Thoracic aorta (tissue), 2 donors: ENCODE measurements around the gene METTL26. TPM values are rescaled to one million over a fixed set of nuclear protein-coding genes. Genes with fewer than 3 reads are reported as not detected.

Experiments used
- ATAC-seq: fragments of 150-250 bp; one replicate; pipeline ENCODE4 v1.8.0; 2017; ENCODE audit warnings: low read depth; ENCODE audit not compliant: insufficient number of reproducible peaks, low FRiP score
- DNase-seq: peaks from one replicate; pipeline ENCODE4 v3.0.0-alpha.2; 2020; ENCODE audit warnings: low spot score
- H3K27ac ChIP-seq, 2 donors: fragments of 200-600 bp; sonication (generic); 1 replicate in 1 of 2; 2 replicates in 1 of 2; pipeline ENCODE4 v1.5.1; 2016; ENCODE audit warnings: mild to moderate bottlenecking in 2 of 2, moderate library complexity in 2 of 2
- H3K27me3 ChIP-seq: fragments of 200-600 bp; sonication (generic); replicated peaks from 2 replicates; pipeline ENCODE4 v1.6.0; 2016; ENCODE audit warnings: mild to moderate bottlenecking; ENCODE audit not compliant: insufficient read depth
- H3K36me3 ChIP-seq: fragments of 200-600 bp; sonication (generic); one replicate; pipeline ENCODE4 v1.5.1; 2016
- H3K4me1 ChIP-seq, 2 donors: fragments of 200-600 bp; sonication (generic); 1 replicate in 1 of 2; 2 replicates in 1 of 2; pipeline versions ENCODE4 v1.5.1 to v1.6.0; 2016; ENCODE audit warnings: low read depth in 2 of 2, mild to moderate bottlenecking in 1 of 2; ENCODE audit not compliant: control insufficient read depth in 1 of 2
- H3K4me3 ChIP-seq: fragments of 200-600 bp; sonication (generic); 2 replicates; pipeline ENCODE4 v1.5.1; 2016; ENCODE audit warnings: mild to moderate bottlenecking
- H3K9me3 ChIP-seq: fragments of 200-600 bp; sonication (generic); 2 replicates; pipeline ENCODE4 v1.5.1; 2016
- total RNA-seq, 2 donors: library from RNA; depleted of rRNA; stranded (reverse); fragments of >200 nt; gene quantifications; one replicate each; pipeline versions ENCODE4 v1.1.0 to v1.2.3, GENCODE V29; 2016
- TF ChIP-seq, protein P1 (sequence below): fragments of 200-600 bp; sonication (generic); IDR thresholded peaks from one replicate; pipeline ENCODE4 v1.5.1; 2019; ENCODE audit warnings: antibody characterized with exemption

METTL26 gene
- total RNA-seq, 2 donors from 2014 or later, result 83.4 to 217 TPM

DNA sequence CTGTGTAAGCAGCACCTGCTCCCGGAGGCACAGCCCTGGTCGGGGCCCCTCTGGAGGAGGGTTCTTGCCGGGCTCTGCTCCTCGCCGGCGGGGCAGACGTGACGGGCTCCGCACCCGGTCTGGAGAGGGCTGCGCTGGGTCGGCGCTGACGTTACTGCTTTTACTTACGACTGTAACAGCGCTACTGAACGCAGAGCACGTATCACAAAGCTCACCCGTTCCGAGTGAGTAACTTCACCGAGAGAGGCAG, 47.5 kb downstream of the METTL26 start:
- no peaks in the 10 kb centered on the region for H3K9me3 ChIP-seq
- peak; percentile 19 for DNase-seq
- peak overlapping the region; percentile 98 for H3K4me3 ChIP-seq
- peaks cover 19 to 47% of the 10 kb centered on the region in 2 donors for H3K4me1 ChIP-seq
- H3K27me3 ChIP-seq, result no peaks in the 10 kb centered on the region
- H3K36me3 ChIP-seq, result no peaks in the 10 kb centered on the region
- peak; percentile 8 for ATAC-seq
- TF ChIP-seq, protein P1, sequence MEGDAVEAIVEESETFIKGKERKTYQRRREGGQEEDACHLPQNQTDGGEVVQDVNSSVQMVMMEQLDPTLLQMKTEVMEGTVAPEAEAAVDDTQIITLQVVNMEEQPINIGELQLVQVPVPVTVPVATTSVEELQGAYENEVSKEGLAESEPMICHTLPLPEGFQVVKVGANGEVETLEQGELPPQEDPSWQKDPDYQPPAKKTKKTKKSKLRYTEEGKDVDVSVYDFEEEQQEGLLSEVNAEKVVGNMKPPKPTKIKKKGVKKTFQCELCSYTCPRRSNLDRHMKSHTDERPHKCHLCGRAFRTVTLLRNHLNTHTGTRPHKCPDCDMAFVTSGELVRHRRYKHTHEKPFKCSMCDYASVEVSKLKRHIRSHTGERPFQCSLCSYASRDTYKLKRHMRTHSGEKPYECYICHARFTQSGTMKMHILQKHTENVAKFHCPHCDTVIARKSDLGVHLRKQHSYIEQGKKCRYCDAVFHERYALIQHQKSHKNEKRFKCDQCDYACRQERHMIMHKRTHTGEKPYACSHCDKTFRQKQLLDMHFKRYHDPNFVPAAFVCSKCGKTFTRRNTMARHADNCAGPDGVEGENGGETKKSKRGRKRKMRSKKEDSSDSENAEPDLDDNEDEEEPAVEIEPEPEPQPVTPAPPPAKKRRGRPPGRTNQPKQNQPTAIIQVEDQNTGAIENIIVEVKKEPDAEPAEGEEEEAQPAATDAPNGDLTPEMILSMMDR, result no peak
- H3K27ac ChIP-seq, result peak overlapping the region; percentile 90 to 98

DNA sequence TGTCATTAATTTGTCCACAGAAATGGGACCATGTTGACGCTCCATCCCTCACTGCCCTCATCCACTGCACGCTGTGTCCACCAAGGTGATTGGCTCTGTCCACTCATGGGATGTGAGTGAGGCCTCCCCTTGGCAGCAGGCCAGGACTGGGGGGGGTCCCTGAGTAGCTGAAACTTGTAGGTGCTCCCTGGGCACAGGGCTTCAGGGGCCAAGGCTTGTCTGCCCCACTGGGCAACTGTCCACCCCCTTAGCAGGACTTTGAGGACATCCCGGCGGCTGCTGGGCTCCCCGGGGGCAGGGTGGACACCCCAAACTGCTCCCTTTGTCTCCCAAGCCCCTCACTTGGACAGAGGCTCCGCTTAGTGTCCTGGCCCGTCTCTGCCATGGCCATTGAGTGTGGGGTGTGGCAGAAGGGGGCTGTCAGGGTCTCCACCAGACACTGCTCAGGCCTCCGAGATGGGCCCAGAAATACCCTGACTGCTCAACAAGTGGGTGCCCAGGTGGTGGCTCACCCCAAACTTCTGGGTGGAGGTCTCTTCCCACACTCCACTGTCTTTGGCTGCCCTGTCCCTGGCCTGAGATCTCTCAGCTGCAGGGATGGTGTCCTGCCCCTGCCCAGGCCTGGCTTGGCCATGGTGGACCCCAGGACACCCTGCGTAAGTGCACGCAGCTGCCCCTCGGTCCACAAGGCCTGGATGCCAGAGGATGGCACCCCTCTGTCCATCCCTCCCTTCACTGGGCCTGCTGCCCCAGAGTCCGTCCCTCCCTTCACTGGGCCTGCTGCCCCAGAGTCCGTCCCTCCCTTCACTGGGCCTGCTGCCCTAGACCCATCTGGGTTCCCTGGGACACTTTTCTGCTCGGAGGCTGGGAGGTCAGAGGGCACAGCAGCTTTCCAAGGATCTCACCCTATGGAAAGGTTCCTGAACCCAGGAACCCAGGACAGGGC, 49.2 kb downstream of the METTL26 start:
- ATAC-seq (no peak), DNase-seq (no peak)
- Histone ChIP-seq H3K36me3 (no peaks in the 10 kb centered on the region), H3K27me3 (no peaks in the 10 kb centered on the region), H3K4me1 (peaks cover 19 to 38% of the 10 kb centered on the region in 2 donors), H3K27ac (no peak overlapping the region), H3K4me3 (no peak overlapping the region), H3K9me3 (no peaks in the 10 kb centered on the region)
- TF ChIP-seq, protein P1, result no peak

DNA sequence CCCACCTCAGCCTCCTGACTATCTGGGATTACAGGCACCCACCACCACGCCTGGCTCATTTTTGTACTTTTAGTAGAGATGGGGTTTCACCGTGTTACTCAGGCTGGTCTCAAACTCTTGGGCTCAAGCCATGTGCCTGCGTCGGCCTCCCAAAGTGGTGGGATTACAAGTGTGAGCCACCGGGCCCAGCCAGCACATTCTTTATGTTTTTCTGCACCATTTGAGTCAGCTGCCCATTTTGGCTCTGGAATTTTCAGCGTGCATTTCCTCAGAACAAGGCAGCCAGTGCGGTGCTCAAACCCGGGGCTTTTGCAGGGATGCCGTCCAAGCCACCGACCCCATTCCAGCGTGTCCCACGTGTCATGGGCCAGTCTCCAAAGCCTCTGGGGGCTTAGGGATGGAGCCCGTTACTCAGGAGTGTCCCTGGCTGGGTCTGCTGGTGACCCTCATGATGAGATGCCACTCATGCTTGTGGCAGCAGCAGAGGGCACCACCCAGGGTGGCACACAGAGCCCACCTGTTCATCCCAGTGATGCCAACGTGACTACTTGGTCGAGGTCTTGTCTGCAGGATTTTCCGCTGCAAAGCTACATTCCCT, 50.0 kb downstream of the METTL26 start:
- no peak overlapping the region for H3K4me3 ChIP-seq
- TF ChIP-seq, protein P1, result no peak
- H3K27ac ChIP-seq, result no peak overlapping the region
- no peak for ATAC-seq
- peaks cover 15 to 31% of the 10 kb centered on the region in 2 donors for H3K4me1 ChIP-seq
- no peak for DNase-seq
- no peaks in the 10 kb centered on the region for H3K27me3 ChIP-seq
- H3K9me3 ChIP-seq, result no peaks in the 10 kb centered on the region
- no peaks in the 10 kb centered on the region for H3K36me3 ChIP-seq

DNA sequence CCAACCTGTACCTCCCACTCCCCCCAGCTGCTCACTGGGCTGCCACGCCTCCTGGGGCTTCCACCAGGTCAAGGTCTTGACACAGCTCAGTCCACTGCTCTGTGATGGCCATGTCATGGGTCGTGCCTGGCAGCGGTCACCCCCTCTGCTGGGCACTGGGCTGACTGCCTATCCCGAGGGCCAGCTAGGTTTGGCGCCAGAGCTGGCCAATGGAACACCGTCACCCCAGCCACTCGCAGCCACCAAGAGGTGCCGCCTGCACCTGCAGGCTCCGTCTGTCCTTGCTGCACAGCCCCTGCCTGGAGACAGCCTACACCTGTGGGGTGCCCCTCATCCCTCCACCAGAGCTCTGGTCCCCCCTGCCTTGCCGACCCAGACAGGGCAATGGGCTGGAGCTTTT, 50.8 kb downstream of the METTL26 start:
- peaks cover 9 to 24% of the 10 kb centered on the region in 2 donors for H3K4me1 ChIP-seq
- TF ChIP-seq, protein P1, result no peak
- H3K27ac ChIP-seq, result no peak overlapping the region
- no peak overlapping the region for H3K4me3 ChIP-seq
- no peaks in the 10 kb centered on the region for H3K36me3 ChIP-seq
- no peaks in the 10 kb centered on the region for H3K9me3 ChIP-seq
- no peaks in the 10 kb centered on the region for H3K27me3 ChIP-seq
- no peak for DNase-seq
- ATAC-seq, result no peak

Other genes with a start within 250 kb of the METTL26 start
- 10 to 100 TPM; 68.7 to 91.2 TPM for gene NME4, start 239.1 kb downstream of the METTL26 start, total RNA-seq
- gene DECR2, start 234.4 kb downstream of the METTL26 start, total RNA-seq, result 10 to 100 TPM; 24.1 to 25.6 TPM
- gene RAB11FIP3, start 210.7 kb downstream of the METTL26 start, total RNA-seq, result 10 to 100 TPM; 70.1 to 71.1 TPM
- 10 to 100 TPM; 46.2 to 96.6 TPM for gene CAPN15, start 108.6 kb downstream of the METTL26 start, total RNA-seq
- gene PRR35, start 75.9 kb downstream of the METTL26 start, total RNA-seq, result under 1 TPM in 1 of 2 donors, not detected in 1; 0.42 TPM
- gene NHLRC4, start 69.3 kb downstream of the METTL26 start, total RNA-seq, result 1 to 10 TPM; 2.0 to 3.2 TPM
- gene PIGQ, start 66.3 kb downstream of the METTL26 start, total RNA-seq, result 10 to 100 TPM; 54.2 to 80.1 TPM
- 10 to 100 TPM; 19.0 to 25.9 TPM for gene RAB40C, start 46.2 kb downstream of the METTL26 start, total RNA-seq
- gene WFIKKN1, start 5.3 kb downstream of the METTL26 start, total RNA-seq, result 1 to 10 TPM in 1 of 2 donors, under 1 TPM in 1; 0.92 to 1.2 TPM
- gene MCRIP2, start 5.5 kb upstream of the METTL26 start, total RNA-seq, result 10 to 100 TPM; 12.2 to 42.2 TPM
- 10 to 100 TPM; 22.7 to 39.4 TPM for gene WDR90, start 13.1 kb upstream of the METTL26 start, total RNA-seq
- gene RHOT2, start 31.8 kb upstream of the METTL26 start, total RNA-seq, result 10 to 100 TPM; 62.0 to 80.4 TPM
- 1 to 10 TPM in 1 of 2 donors, under 1 TPM in 1; 0.42 to 8.0 TPM for gene RHBDL1, start 39.4 kb upstream of the METTL26 start, total RNA-seq
- 100 to 1,000 TPM; 103 to 145 TPM for gene STUB1, start 44.1 kb upstream of the METTL26 start, total RNA-seq
- 100 to 1,000 TPM in 1 of 2 donors, 10 to 100 TPM in 1; 98.7 to 128 TPM for gene JMJD8, start 48.0 kb upstream of the METTL26 start, total RNA-seq
- 10 to 100 TPM; 10.7 to 13.5 TPM for gene WDR24, start 54.1 kb upstream of the METTL26 start, total RNA-seq
- not detected for gene FBXL16, start 69.5 kb upstream of the METTL26 start, total RNA-seq
- gene METRN, start 78.8 kb upstream of the METTL26 start, total RNA-seq, result 10 to 100 TPM; 28.9 to 58.9 TPM
- 10 to 100 TPM; 29.7 to 46.7 TPM for gene ANTKMT, start 84.8 kb upstream of the METTL26 start, total RNA-seq
- gene CCDC78, start 90.1 kb upstream of the METTL26 start, total RNA-seq, result under 1 TPM; 0.92 to 0.95 TPM
- 1 to 10 TPM; 6.4 to 8.1 TPM for gene HAGHL, start 90.8 kb upstream of the METTL26 start, total RNA-seq
- gene CIAO3, start 104.7 kb upstream of the METTL26 start, total RNA-seq, result 10 to 100 TPM; 27.0 to 30.3 TPM
- gene MSLN, start 124.4 kb upstream of the METTL26 start, total RNA-seq, result 1 to 10 TPM in 1 of 2 donors, not detected in 1; 1.3 TPM
- 10 to 100 TPM; 12.3 to 13.9 TPM for gene RPUSD1, start 152.1 kb upstream of the METTL26 start, total RNA-seq
- 10 to 100 TPM; 10.2 to 15.4 TPM for gene CHTF18, start 152.3 kb upstream of the METTL26 start, total RNA-seq
- gene GNG13, start 164.4 kb upstream of the METTL26 start, total RNA-seq, result not detected